ENCODE measurements around the gene ROR1.

- TF ChIP-seq CTCF (IDR thresholded peaks at IDR 0.05) (no peak), POLR2A (IDR thresholded peaks at IDR 0.05) (no peak)
These were observed 20.0 kb downstream of the ROR1 start for GRCh38 chr1:63793741-63794240.

Data from right lobe of liver (tissue), 4 donors.